Endothelial cell (in vitro differentiated cells): ENCODE results near the gene CCDC175. TPM values are rescaled to one million over a fixed set of nuclear protein-coding genes. Genes with fewer than 3 reads are reported as not detected.
A peak's percentile ranks its signal among the peaks of the same experiment; 100 is the strongest.

Experiments
- DNase-seq: peaks from one replicate; pipeline ENCODE4 v3.0.0; 2021; ENCODE audit warnings: low spot score
- H3K27ac Mint-ChIP-seq: one replicate; pipeline ENCODE4 v1.8.0; 2021; ENCODE audit warnings: mixed read lengths, inconsistent platforms; ENCODE audit not compliant: unreplicated experiment
- H3K27me3 Mint-ChIP-seq: one replicate; pipeline ENCODE4 v1.8.0; 2021; ENCODE audit warnings: mild to moderate bottlenecking, moderate library complexity, mixed read lengths, inconsistent platforms; ENCODE audit not compliant: unreplicated experiment
- H3K36me3 Mint-ChIP-seq: one replicate; pipeline ENCODE4 v1.8.0; 2021; ENCODE audit warnings: mild to moderate bottlenecking, low read depth, mixed read lengths, inconsistent platforms; ENCODE audit not compliant: unreplicated experiment
- H3K4me1 Mint-ChIP-seq: one replicate; pipeline ENCODE4 v1.8.0; 2021; ENCODE audit warnings: mild to moderate bottlenecking, mixed read lengths, inconsistent platforms; ENCODE audit not compliant: unreplicated experiment
- H3K4me3 Mint-ChIP-seq: one replicate; pipeline ENCODE4 v1.8.0; 2021; ENCODE audit warnings: mild to moderate bottlenecking, mixed read lengths, inconsistent platforms; ENCODE audit not compliant: unreplicated experiment
- H3K9me3 Mint-ChIP-seq: one replicate; pipeline ENCODE4 v1.8.0; 2021; ENCODE audit warnings: mixed read lengths, inconsistent platforms; ENCODE audit not compliant: unreplicated experiment
- CTCF ChIP-seq: fragments of 200-600 bp; sonication (generic); IDR thresholded peaks from one replicate; pipeline ENCODE4 v1.5.0; 2021; ENCODE audit warnings: antibody characterized with exemption; ENCODE audit not compliant: unreplicated experiment
- total RNA-seq: library from RNA; stranded (reverse); fragmentation: NEBNext Ultra II Directional; extraction: Animal tissue kit (Norgen Biotek cat#: 25700); gene quantifications from one replicate; pipeline ENCODE4 v1.2.1, GENCODE V29; 2021; ENCODE audit not compliant: unreplicated experiment

The CCDC175 gene
- total RNA-seq, 1 donor from 2014 or later: not detected

- Mint-ChIP-seq H3K27ac (no peak overlapping the region), H3K4me3 (no peak overlapping the region), H3K9me3 (no peaks in the 10 kb centered on the region), H3K36me3 (no peaks in the 10 kb centered on the region), H3K27me3 (no peaks in the 10 kb centered on the region), H3K4me1 (no peaks in the 10 kb centered on the region)
- no peak for DNase-seq
- no peak for TF ChIP-seq CTCF
Measured at GRCh38 chr14:59507752-59508103, 68.9 kb downstream of the CCDC175 start.

- no peak overlapping the region for H3K27ac Mint-ChIP-seq
- H3K27me3 Mint-ChIP-seq: no peaks in the 10 kb centered on the region
- no peak overlapping the region for H3K4me3 Mint-ChIP-seq
- DNase-seq: peak; percentile 83
- H3K36me3 Mint-ChIP-seq: no peaks in the 10 kb centered on the region
- H3K4me1 Mint-ChIP-seq: no peaks in the 10 kb centered on the region
- TF ChIP-seq CTCF: peak; percentile 76
- H3K9me3 Mint-ChIP-seq: no peaks in the 10 kb centered on the region
Measured at GRCh38 chr14:59507063-59507751, 69.4 kb downstream of the CCDC175 start.

- TF ChIP-seq CTCF: no peak
- H3K36me3 Mint-ChIP-seq: no peaks in the 10 kb centered on the region
- no peak overlapping the region for H3K27ac Mint-ChIP-seq
- H3K4me1 Mint-ChIP-seq: no peaks in the 10 kb centered on the region
- H3K27me3 Mint-ChIP-seq: no peaks in the 10 kb centered on the region
- H3K9me3 Mint-ChIP-seq: no peaks in the 10 kb centered on the region
- no peak overlapping the region for H3K4me3 Mint-ChIP-seq
- no peak for DNase-seq
Measured at GRCh38 chr14:59503256-59503655, 73.4 kb downstream of the CCDC175 start.

GRCh38 chr14:59500732-59501131 lies 75.9 kb downstream of the CCDC175 start:
- H3K27me3 Mint-ChIP-seq: no peaks in the 10 kb centered on the region
- H3K4me1 Mint-ChIP-seq: no peaks in the 10 kb centered on the region
- H3K4me3 Mint-ChIP-seq: no peak overlapping the region
- H3K27ac Mint-ChIP-seq: no peak overlapping the region
- no peaks in the 10 kb centered on the region for H3K9me3 Mint-ChIP-seq
- TF ChIP-seq CTCF: no peak
- peaks cover 5% of the 10 kb centered on the region for H3K36me3 Mint-ChIP-seq
- no peak for DNase-seq

GRCh38 chr14:59492384-59492783 lies 84.2 kb downstream of the CCDC175 start:
- H3K27me3 Mint-ChIP-seq: peaks cover 1% of the 10 kb centered on the region
- H3K4me3 Mint-ChIP-seq: peak overlapping the region; percentile 48
- no peaks in the 10 kb centered on the region for H3K9me3 Mint-ChIP-seq
- peaks cover 30% of the 10 kb centered on the region for H3K36me3 Mint-ChIP-seq
- TF ChIP-seq CTCF: no peak
- no peak for DNase-seq
- H3K27ac Mint-ChIP-seq: no peak overlapping the region
- no peaks in the 10 kb centered on the region for H3K4me1 Mint-ChIP-seq
